ENCODE measurements around the gene MTAP. TPM values are rescaled to one million over a fixed set of nuclear protein-coding genes. Genes with fewer than 3 reads are reported as not detected.

MTAP gene
- total RNA-seq, 1 experiment from 2014 or later: not detected

DNA sequence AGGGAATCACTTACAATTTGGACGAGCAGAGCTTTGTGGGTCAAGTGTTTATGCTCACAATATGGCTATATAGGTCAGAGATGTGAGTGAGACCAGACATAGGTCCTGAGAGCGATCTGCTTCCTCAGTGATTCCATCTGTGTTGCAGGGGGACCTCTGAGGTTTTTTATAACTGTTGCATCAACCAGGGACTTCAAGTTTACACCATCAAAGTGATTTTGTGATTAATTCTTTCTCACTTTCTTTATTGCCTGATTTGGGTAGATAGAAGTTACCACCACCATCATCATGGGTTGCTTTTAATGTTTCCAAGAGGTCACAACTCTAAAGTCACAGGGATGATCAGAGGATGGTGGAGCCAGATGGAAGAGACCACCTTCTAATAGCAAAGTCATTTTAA is 7.0 kb upstream of the MTAP start:
- H3K27me3 Mint-ChIP-seq (ENCODE audit: insufficient read depth, unreplicated experiment): no peaks in the 10 kb centered on the region
- no peaks in the 10 kb centered on the region for H3K36me3 Mint-ChIP-seq (ENCODE audit: insufficient read depth, unreplicated experiment)
- no peak overlapping the region for H3K4me3 Mint-ChIP-seq (ENCODE audit: unreplicated experiment)
- no peaks in the 10 kb centered on the region for H3K4me1 Mint-ChIP-seq (ENCODE audit: insufficient read depth, unreplicated experiment)
- intact Hi-C loops (cut with micrococcal nuclease): no loop called here
- POLR2A ChIA-PET: no interaction called here
- CTCF ChIA-PET: no interaction called here
- no peak overlapping the region for H3K27ac Mint-ChIP-seq (ENCODE audit: low read depth, unreplicated experiment)
- TF ChIP-seq, protein P1, sequence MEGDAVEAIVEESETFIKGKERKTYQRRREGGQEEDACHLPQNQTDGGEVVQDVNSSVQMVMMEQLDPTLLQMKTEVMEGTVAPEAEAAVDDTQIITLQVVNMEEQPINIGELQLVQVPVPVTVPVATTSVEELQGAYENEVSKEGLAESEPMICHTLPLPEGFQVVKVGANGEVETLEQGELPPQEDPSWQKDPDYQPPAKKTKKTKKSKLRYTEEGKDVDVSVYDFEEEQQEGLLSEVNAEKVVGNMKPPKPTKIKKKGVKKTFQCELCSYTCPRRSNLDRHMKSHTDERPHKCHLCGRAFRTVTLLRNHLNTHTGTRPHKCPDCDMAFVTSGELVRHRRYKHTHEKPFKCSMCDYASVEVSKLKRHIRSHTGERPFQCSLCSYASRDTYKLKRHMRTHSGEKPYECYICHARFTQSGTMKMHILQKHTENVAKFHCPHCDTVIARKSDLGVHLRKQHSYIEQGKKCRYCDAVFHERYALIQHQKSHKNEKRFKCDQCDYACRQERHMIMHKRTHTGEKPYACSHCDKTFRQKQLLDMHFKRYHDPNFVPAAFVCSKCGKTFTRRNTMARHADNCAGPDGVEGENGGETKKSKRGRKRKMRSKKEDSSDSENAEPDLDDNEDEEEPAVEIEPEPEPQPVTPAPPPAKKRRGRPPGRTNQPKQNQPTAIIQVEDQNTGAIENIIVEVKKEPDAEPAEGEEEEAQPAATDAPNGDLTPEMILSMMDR (IDR thresholded peaks at IDR 0.05; ENCODE audit: unreplicated experiment): no peak
- no TSS peak for BruUV-seq (replicated peaks)
- DNase-seq (ENCODE audit: unreplicated experiment): no peak
- no peaks in the 10 kb centered on the region for H3K9me3 Mint-ChIP-seq (ENCODE audit: unreplicated experiment)

GRCh38 chr9:21796768-21797167 is 5.7 kb upstream of the MTAP start:
- Mint-ChIP-seq H3K36me3 (ENCODE audit: insufficient read depth, unreplicated experiment) (no peaks in the 10 kb centered on the region), H3K4me3 (ENCODE audit: unreplicated experiment) (no peak overlapping the region), H3K27ac (ENCODE audit: low read depth, unreplicated experiment) (no peak overlapping the region), H3K4me1 (ENCODE audit: insufficient read depth, unreplicated experiment) (no peaks in the 10 kb centered on the region), H3K9me3 (ENCODE audit: unreplicated experiment) (no peaks in the 10 kb centered on the region), H3K27me3 (ENCODE audit: insufficient read depth, unreplicated experiment) (no peaks in the 10 kb centered on the region)
- no peak for DNase-seq (ENCODE audit: unreplicated experiment)
- intact Hi-C loops (cut with micrococcal nuclease): no loop called here
- POLR2A ChIA-PET: no interaction called here
- BruUV-seq (replicated peaks): no TSS peak
- CTCF ChIA-PET: no interaction called here
- TF ChIP-seq, protein P1 (IDR thresholded peaks at IDR 0.05; ENCODE audit: unreplicated experiment): no peak

- TF ChIP-seq, protein P1 (IDR thresholded peaks at IDR 0.05; ENCODE audit: unreplicated experiment): no peak
- no TSS peak for BruUV-seq (replicated peaks)
- DNase-seq (ENCODE audit: unreplicated experiment): no peak
- ChIA-PET POLR2A (no interaction called here), CTCF (no interaction called here)
- no peaks in the 10 kb centered on the region for H3K9me3 Mint-ChIP-seq (ENCODE audit: unreplicated experiment)
- H3K4me1 Mint-ChIP-seq (ENCODE audit: insufficient read depth, unreplicated experiment): no peaks in the 10 kb centered on the region
- intact Hi-C loops (cut with micrococcal nuclease): no loop called here
- no peaks in the 10 kb centered on the region for H3K36me3 Mint-ChIP-seq (ENCODE audit: insufficient read depth, unreplicated experiment)
- no peaks in the 10 kb centered on the region for H3K27me3 Mint-ChIP-seq (ENCODE audit: insufficient read depth, unreplicated experiment)
- H3K27ac Mint-ChIP-seq (ENCODE audit: low read depth, unreplicated experiment): no peak overlapping the region
- no peak overlapping the region for H3K4me3 Mint-ChIP-seq (ENCODE audit: unreplicated experiment)
Observed at GRCh38 chr9:21800931-21801682, 1.3 kb upstream of the MTAP start.

DNA sequence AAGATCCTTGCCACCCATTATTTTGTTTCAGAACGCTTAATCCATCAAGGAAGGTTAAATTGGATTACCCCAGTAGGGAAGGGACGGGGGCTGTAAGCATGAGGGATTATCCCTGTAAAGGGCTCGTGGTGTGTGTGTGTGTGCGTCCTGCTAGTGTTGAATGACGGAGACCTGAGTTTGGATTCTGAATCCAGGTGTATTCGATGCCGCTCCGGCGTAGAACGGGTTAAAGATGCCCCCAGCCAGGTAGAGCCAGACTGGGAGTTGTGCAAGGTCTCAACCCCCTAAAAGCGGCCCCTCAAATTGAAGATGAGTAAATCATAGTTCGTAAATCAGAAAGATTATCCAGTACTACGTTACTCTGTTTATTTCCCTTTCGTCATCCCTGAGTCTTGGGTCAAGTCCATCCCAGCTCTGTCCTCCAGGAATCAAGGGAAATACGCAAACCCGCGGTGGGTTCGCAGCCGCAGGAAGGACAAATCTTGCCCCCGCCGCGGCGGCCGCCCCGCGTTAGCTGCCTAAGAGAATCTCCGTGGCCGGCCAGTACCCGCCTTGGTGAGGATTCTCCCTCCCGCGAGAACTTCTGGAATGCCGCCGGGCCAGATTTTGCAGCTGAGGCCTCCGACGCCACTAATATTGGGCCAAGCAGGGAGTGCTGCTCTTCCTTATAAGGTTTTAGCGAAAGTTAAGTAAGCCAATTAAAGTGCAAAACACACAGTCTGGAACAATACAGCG is 586 bp upstream of the MTAP start:
- intact Hi-C loops (cut with micrococcal nuclease): no loop called here
- no peaks in the 10 kb centered on the region for H3K36me3 Mint-ChIP-seq (ENCODE audit: insufficient read depth, unreplicated experiment)
- POLR2A ChIA-PET: no interaction called here

More for the DNA sequence above, 586 bp upstream of the MTAP start:
- no peaks in the 10 kb centered on the region for H3K4me1 Mint-ChIP-seq (ENCODE audit: insufficient read depth, unreplicated experiment)
- CTCF ChIA-PET: no interaction called here
- no peak for DNase-seq (ENCODE audit: unreplicated experiment)
- no TSS peak for BruUV-seq (replicated peaks)
- H3K4me3 Mint-ChIP-seq (ENCODE audit: unreplicated experiment): no peak overlapping the region
- no peaks in the 10 kb centered on the region for H3K9me3 Mint-ChIP-seq (ENCODE audit: unreplicated experiment)
- no peak overlapping the region for H3K27ac Mint-ChIP-seq (ENCODE audit: low read depth, unreplicated experiment)
- H3K27me3 Mint-ChIP-seq (ENCODE audit: insufficient read depth, unreplicated experiment): no peaks in the 10 kb centered on the region
- TF ChIP-seq, protein P1 (IDR thresholded peaks at IDR 0.05; ENCODE audit: unreplicated experiment): no peak

Measured in MCF 10A (cell line).